GM18909 (cell line): Measurements from ENCODE around the gene CRISPLD2.
"Not testable (repeated sequence)": the region's sequence is repeated elsewhere in the genome, so short reads cannot be mapped to it uniquely, and the experiment has no call there.

Experiments used
- ATAC-seq: cut with Tn5 transposase; IDR thresholded peaks from one replicate; pipeline ENCODE4 v1.9.1; 2021; ENCODE audit warnings: mild to moderate bottlenecking; ENCODE audit not compliant: unreplicated experiment, poor library complexity

Gene CRISPLD2

GRCh38 chr16:84855435-84856202 is 35.8 kb downstream of the CRISPLD2 start:
- not testable (repeated sequence) for ATAC-seq

- not testable (repeated sequence) for ATAC-seq
Measured at GRCh38 chr16:84856203-84856581, 36.4 kb downstream of the CRISPLD2 start.

DNA sequence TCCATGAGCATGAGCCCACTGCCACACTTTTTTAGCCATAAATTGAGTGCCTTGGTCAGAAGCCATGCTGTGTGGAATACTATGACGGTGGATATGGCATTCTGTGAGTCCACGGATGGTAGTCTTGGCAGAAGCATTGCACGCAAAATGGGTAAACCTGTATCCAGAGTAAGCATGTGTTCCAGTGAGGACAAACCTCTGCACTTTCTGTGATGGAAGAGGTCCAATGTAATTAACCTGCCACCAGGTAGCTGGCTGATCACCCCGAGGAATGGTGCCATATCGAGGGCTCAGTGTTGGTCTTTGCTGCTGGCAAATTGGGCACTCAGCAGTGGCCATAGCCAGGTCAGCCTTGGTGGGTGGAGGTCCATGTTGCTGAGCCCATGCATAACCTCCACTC is 37.0 kb downstream of the CRISPLD2 start:
- ATAC-seq: not testable (repeated sequence)

- no peak for ATAC-seq
Measured at GRCh38 chr16:84859681-84860080, 39.9 kb downstream of the CRISPLD2 start.

DNA sequence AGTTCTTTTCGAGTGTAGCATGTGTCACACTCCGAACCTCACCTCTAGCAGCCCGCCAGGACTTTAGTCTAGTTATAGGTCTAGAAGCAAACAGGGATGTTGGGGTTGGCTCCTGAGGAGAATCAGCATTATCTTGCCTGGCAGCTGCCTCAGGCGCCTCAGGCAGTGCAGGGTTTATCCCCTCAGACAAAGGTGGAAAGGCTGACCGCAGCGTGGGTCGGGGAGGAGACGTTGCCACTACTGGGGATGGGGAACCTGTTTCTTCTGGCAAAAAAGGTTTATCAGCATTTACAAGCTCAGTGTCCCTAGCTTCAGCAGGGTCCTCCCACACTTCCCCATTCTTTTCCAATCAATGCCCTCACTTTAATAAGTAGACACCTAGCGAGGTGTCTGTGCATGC is 40.6 kb downstream of the CRISPLD2 start:
- no peak for ATAC-seq

DNA sequence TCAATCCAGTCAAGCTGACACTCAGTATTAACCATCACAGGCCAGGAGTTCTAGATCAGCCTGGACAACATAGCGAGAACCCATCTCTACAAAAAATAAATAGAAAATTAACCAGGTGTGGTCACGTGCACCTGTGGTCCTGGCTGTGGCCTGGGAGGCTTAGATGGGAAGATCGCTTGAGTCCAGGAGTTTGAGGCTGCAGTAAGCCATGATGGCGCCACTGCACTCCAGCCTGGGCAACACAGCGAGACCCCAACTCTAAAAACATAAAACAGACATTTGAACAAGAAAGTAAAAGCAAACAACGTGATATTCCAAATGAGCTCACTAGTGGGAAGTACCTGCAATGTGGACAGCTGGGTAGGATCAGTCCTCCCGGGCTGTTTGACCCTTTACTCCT is 41.9 kb downstream of the CRISPLD2 start:
- no peak for ATAC-seq

DNA sequence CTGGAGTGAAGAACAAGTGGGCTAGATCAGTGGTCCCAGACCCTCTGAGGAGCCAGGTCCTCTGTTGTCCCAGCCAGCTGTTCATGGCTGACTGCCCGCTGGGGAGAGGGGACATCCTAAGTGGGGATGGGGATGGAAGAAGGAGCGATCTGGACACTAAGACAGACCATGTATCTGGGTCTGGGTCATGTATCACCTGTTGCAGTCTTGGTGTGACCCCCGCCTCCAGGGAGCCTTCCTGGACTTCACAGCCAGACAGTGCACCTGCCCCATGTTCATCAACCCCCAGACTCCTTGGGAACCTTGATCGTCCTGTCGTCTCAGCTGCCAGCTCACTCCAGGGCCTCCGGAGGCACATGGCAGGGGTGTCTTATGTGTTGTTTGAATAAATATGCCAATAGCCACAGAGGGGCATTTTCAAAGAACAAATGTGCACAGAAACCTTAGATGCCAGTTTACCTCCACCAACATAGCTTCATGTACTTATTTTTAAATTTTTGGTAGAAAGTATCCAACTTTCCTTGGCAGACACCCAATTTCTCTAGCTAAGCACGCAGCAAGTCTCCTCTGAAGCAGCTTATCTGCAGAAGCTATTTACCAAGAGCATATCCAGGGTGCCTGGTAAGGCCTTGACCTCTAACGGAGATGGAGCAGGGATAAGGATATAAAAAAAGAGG is 43.2 kb downstream of the CRISPLD2 start:
- no peak for ATAC-seq

DNA sequence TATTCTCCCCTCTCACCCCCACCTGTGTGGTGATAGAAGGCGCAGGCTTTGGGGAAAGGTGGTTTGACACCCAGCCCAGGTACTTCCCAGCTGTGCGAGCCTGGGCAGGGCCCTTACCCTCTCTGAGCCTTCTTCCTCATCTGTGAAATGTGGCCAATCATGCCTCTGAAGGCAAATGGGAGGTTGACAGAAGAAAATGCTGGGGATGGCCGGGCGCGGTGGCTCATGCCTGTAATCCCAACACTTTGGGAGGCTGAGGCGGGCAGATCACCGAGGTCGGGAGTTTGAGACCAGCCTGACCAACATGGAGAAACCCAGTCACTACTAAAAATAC is 43.7 kb downstream of the CRISPLD2 start:
- ATAC-seq: no peak

DNA sequence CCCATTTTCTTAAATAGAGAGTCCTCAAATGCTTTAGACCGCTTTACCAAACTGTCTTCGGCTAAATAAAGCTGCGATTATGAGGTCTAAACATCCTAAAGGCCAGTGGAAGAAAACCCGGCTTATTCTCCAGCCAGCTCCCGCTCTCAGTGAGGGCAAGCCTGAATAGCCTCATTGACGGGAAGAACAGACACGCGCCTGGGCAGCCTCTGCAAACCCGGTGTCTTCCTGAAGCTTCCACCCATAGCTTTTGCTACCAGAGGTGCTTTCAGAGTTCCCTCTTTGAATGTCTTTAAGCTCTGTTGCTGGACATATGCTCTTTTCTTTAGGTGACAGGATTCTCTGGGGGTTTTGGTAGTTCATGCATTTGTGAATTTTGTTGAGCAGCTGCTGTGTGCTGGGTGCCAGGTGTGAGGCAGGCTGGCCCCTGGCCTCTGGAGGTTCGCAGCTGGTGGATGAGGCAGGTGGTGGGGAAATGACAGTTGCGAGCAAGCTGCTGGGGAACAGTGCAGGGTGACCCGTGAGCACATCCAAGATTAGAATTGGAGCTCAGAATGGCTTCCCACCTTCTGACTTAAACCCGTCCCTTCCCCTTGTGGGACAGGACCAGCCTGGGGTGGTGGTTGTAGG is 44.7 kb downstream of the CRISPLD2 start:
- ATAC-seq: no peak

GRCh38 chr16:84867696-84868095 is 47.9 kb downstream of the CRISPLD2 start:
- no peak for ATAC-seq

DNA sequence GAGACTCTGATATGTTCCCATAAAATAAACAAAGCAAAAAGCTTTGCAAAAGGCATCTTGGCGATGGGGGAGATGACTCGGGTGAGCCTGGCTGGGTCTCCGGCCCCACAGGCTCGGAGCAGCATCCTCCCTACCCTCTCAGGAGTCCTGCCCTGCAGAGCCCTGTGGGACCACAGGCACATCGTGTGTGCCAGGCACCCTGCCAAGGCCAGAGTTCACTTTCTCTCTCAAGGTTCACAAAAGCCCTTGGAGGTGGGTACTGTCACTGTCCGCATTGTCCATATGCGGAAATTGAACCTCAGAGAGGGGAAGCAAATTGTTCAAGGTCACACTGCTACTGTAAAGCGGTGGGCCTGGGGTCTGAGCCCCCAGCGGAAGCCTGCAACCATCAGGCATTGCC is 48.5 kb downstream of the CRISPLD2 start:
- no peak for ATAC-seq

- no peak for ATAC-seq
Measured at GRCh38 chr16:84868829-84869472, 49.2 kb downstream of the CRISPLD2 start.

GRCh38 chr16:84869473-84869845 is 49.7 kb downstream of the CRISPLD2 start:
- ATAC-seq: no peak

- not testable (repeated sequence) for ATAC-seq
Measured at GRCh38 chr16:84872971-84873370, 53.2 kb downstream of the CRISPLD2 start.

DNA sequence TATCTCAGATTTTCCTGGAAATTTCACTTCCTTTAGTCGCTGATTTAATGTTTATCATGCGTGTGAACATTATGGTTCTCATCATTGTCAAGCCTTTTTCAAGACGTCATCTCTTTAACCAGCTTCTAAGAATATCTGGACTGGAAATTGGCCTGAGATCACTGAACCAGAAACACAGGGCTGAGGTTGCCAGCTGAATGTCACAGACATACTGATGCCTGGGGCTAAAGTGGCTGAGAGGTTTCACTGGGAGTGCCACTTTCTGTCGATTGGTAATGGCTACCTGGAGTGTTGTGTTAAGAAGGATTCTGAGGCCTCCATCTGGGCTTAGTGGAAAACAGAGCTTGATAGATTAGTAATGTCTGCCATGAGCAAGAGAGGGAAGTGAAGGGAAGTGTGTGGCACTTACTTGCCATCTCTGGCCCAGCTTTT is 54.2 kb downstream of the CRISPLD2 start:
- ATAC-seq: no peak

DNA sequence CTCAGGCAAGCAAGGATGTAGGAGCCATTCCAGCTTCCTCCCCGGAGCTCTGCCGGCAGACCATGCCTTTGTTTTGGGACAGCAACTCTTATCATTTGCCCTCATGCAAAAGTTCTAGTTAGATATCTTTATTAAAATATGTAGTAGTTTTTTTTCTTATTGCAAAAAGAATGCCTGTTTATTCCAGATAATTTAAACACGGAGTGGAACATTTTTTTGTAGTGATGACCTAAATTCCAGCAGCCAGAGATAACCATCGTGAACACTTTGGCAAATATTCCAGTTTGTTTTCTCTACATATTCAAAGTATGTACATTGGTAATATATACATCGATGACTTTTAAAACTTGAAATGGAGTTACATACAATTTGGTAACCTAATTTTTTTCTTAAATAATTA is 54.8 kb downstream of the CRISPLD2 start:
- no peak for ATAC-seq

DNA sequence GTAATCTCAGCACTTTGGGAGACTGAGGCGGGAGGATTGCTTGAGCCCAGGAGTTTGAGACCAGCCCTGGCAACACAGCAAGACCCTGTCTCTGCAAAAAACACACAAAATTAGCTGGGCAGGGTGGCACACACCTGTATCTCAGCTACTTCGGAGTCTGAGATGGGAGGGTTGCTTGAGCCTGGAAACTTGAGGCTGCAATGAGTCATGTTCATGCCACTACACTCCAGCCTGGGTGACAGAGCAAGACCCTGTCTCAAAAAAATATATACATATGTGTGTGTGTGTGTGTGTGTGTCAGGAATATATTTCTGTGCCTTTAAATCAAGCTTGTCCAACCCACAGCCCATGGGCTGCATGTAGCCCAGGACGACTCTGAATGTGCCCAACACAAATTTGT is 55.2 kb downstream of the CRISPLD2 start:
- no peak for ATAC-seq

- ATAC-seq: no peak
Measured at GRCh38 chr16:84875846-84876245, 56.1 kb downstream of the CRISPLD2 start.

DNA sequence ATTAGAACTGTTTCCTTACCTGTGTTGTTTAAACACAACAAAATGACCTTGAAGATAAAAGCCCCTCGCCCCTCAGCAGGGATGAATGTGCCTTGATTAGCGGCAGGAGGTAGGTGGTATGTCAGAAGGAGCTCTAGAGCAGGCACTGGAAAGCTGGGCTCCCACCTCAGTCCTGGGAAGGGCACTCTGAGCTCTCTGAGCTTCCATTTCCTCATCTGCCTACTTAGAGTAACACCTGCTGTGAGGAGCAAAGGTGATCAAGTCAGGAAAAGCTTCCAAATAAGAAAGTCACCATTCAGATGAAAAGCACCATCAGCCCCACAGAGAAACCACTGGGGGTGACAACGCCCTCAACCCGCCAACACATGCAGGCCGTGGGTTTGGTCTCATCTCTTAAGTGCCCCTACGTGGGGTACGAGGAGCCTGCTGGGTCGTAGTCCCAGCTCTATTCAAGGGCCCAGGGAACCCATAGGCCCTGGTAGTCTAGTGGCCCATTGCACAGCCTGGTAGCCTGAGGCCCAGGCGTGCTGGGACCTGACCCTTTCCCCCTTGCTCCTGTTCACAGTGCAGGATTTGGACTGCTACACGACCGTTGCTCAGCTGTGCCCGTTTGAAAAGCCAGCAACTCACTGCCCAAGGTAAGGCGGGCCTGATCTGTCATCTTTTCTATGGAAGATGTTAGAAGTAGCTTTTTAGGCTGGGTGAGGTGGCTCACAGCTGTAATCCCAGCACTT is 57.3 kb downstream of the CRISPLD2 start:
- ATAC-seq: no peak

DNA sequence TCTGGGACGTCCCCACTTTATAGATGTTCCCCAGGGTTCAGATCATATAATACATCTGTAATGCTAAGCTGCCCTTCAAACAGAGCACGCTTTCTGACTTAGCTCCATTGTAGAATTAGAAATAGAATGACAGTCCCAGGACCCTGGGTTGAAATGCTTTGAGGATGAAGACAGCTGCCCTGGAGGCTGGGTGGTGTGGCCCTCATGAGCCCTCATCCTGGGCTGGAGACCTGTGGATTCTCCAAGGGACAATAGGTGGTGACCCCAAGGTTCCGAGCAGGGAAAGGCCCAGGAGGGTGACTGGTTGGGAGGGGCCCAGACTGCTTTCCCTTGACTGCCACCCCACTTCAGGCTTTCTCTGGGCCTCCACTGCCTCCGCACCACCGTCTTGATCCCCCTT is 59.0 kb downstream of the CRISPLD2 start:
- ATAC-seq: no peak
